Right lobe of liver (tissue), 4 donors: Measurements from ENCODE around the gene PAM16.

Experiments
- POLR2A ChIP-seq: fragments of 450-650 bp; IDR thresholded peaks from one replicate; pipeline ENCODE4 v1.6.1; 2017; ENCODE audit warnings: antibody characterized with exemption, mild to moderate bottlenecking
- TF ChIP-seq, protein P1 (sequence below), 4 donors: fragments of 200-600 bp in 3 of 4; fragments of 450-650 bp in 1 of 4; IDR thresholded peaks; one replicate each; pipeline versions ENCODE4 v1.5.1 to v1.8.0; 2016 to 2022; ENCODE audit warnings: antibody characterized with exemption in 4 of 4, mild to moderate bottlenecking in 2 of 4
- donor health status: DM: no; HTN: no; CAD: no.
- donor health status: DM: no; HTN: no; CAD: no.
- donor health status: DM: no; HTN: yes; CAD: no.

DNA sequence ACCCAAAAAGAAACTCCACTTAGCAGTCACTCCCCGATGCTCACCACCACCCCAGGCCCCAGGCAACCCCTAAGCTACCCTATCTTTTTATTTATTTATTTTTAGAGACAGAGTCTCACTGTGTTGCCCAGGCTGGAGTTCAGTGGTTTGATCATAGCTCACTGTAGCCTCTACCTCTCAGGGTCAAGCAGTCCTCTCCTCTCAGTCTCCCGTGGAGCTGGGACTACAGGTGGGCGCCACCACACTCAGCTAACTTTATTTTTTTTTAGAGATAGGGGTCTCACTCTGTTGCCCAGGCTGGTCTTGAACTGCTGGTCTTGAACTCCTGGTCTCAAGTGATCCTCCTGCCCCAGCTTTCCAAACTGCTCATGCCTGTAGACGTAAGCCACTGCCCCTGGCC, 49.9 kb downstream of the PAM16 start:
- TF ChIP-seq, protein P1, sequence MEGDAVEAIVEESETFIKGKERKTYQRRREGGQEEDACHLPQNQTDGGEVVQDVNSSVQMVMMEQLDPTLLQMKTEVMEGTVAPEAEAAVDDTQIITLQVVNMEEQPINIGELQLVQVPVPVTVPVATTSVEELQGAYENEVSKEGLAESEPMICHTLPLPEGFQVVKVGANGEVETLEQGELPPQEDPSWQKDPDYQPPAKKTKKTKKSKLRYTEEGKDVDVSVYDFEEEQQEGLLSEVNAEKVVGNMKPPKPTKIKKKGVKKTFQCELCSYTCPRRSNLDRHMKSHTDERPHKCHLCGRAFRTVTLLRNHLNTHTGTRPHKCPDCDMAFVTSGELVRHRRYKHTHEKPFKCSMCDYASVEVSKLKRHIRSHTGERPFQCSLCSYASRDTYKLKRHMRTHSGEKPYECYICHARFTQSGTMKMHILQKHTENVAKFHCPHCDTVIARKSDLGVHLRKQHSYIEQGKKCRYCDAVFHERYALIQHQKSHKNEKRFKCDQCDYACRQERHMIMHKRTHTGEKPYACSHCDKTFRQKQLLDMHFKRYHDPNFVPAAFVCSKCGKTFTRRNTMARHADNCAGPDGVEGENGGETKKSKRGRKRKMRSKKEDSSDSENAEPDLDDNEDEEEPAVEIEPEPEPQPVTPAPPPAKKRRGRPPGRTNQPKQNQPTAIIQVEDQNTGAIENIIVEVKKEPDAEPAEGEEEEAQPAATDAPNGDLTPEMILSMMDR (IDR thresholded peaks at IDR 0.05): no peak
- no peak for TF ChIP-seq POLR2A
